B cell (primary cell): ENCODE measurements around the gene KCNA1. TPM values are rescaled to one million over a fixed set of nuclear protein-coding genes. Genes with fewer than 3 reads are reported as not detected.

Experiments
- ATAC-seq: fragments of 200-7000 bp; cut with Tn5 transposase; one replicate; pipeline ENCODE4 v1.10.0; 2021; ENCODE audit warnings: low read depth, mild to moderate bottlenecking, moderate number of reproducible peaks, moderate library complexity
- CTCF ChIA-PET: fragments of 350-600 bp; sonication (Branson Sonifier 250); formaldehyde crosslinking; loops from one replicate; lab custom pipeline; 2021; ENCODE audit warnings: antibody characterized with exemption, inconsistent platforms; lab: Charles Lee
- POLR2A ChIA-PET: fragments of 350-600 bp; sonication (Branson Sonifier 250); formaldehyde crosslinking; loops from one replicate; lab custom pipeline; 2021; ENCODE audit warnings: antibody characterized with exemption; lab: Charles Lee
- DNase-seq: peaks from one replicate; pipeline ENCODE4 v3.0.0; 2013
- H2AFZ ChIP-seq: 2 replicates; pipeline ENCODE4 v1.6.1; 2012; ENCODE audit warnings: mild to moderate bottlenecking, low read depth, low read length; ENCODE audit not compliant: insufficient read depth, poor library complexity, severe bottlenecking
- H3K27ac ChIP-seq, 2 donors: 1 replicate in 1 of 2; 2 replicates in 1 of 2; pipeline ENCODE4 v1.5.1; 2012 to 2013; ENCODE audit warnings: low read length in 2 of 2, mild to moderate bottlenecking in 2 of 2, moderate library complexity in 1 of 2
- H3K27me3 ChIP-seq, 4 experiments: fragments of 200-600 bp in 1 of 4; sonication (generic) in 1 of 4; replicated peaks in 1 of 4; 1 replicate in 2 of 4; 2 replicates in 2 of 4; pipeline versions ENCODE4 v1.6.1 to v1.7.0; 2013 to 2016; ENCODE audit warnings: low read length in 3 of 4, mild to moderate bottlenecking in 2 of 4, mixed read lengths in 1 of 4, moderate library complexity in 1 of 4; ENCODE audit not compliant: insufficient read depth in 4 of 4, control insufficient read depth in 3 of 4; ENCODE audit errors: control extremely low read depth in 1 of 4
- H3K36me3 ChIP-seq, 2 experiments: replicated peaks in 1 of 2; 1 replicate in 1 of 2; 2 replicates in 1 of 2; pipeline versions ENCODE4 v1.6.1 to v1.7.1; 2013; ENCODE audit warnings: low read length in 1 of 2; ENCODE audit not compliant: insufficient read depth in 2 of 2, control insufficient read depth in 1 of 2; ENCODE audit errors: control extremely low read depth in 1 of 2, extremely low read depth in 1 of 2
- H3K4me1 ChIP-seq, 2 donors: fragments of 200-600 bp in 1 of 2; sonication (generic) in 1 of 2; 1 replicate in 1 of 2; 2 replicates in 1 of 2; pipeline versions ENCODE4 v1.5.1 to v1.6.1; 2013 to 2017; ENCODE audit warnings: low read length in 2 of 2; ENCODE audit not compliant: control insufficient read depth in 2 of 2, insufficient read depth in 2 of 2
- H3K4me2 ChIP-seq: replicated peaks from 2 replicates; pipeline ENCODE3; 2012; ENCODE audit warnings: mild to moderate bottlenecking, low read depth, low read length; ENCODE audit not compliant: poor library complexity, severe bottlenecking
- H3K4me3 ChIP-seq, 5 experiments: fragments of 200-600 bp in 1 of 5; sonication (generic) in 1 of 5; 1 replicate in 3 of 5; 2 replicates in 2 of 5; pipeline versions ENCODE4 v1.5.1 to v1.7.0; 2011 to 2016; ENCODE audit warnings: low read length in 4 of 5, mild to moderate bottlenecking in 4 of 5, low read depth in 2 of 5, control low read depth in 1 of 5, moderate library complexity in 1 of 5; ENCODE audit not compliant: insufficient read depth in 1 of 5; ENCODE audit errors: control extremely low read depth in 1 of 5, extremely low read depth in 1 of 5
- H3K79me2 ChIP-seq: fragments of 200-600 bp; sonication (generic); one replicate; pipeline ENCODE4 v1.6.0; 2016; ENCODE audit warnings: low read length; ENCODE audit not compliant: control insufficient read depth, insufficient read depth
- H3K9ac ChIP-seq: fragments of 200-600 bp; sonication (generic); 2 replicates; pipeline ENCODE4 v1.6.1; 2017; ENCODE audit warnings: mild to moderate bottlenecking, low read length, moderate library complexity
- H3K9me3 ChIP-seq, 3 donors: one replicate each; pipeline versions ENCODE4 v1.6.1 to v1.7.1; 2013; ENCODE audit warnings: low read length in 2 of 3; ENCODE audit not compliant: control insufficient read depth in 2 of 3, insufficient read depth in 1 of 3; ENCODE audit errors: control extremely low read depth in 1 of 3
- H4K20me1 ChIP-seq: 2 replicates; pipeline ENCODE4 v1.6.0; 2012; ENCODE audit warnings: mild to moderate bottlenecking, low read length; ENCODE audit not compliant: insufficient read depth, control insufficient read depth, poor library complexity, severe bottlenecking
- H3K27ac Mint-ChIP-seq: one replicate; pipeline ENCODE4 v1.8.0; 2021; ENCODE audit warnings: mixed read lengths
- H3K27me3 Mint-ChIP-seq: one replicate; pipeline ENCODE4 v1.8.0; 2021; ENCODE audit warnings: mixed read lengths
- H3K4me1 Mint-ChIP-seq: one replicate; pipeline ENCODE4 v1.8.0; 2021; ENCODE audit warnings: mixed read lengths
- H3K4me3 Mint-ChIP-seq: one replicate; pipeline ENCODE4 v1.8.0; 2021; ENCODE audit warnings: mixed read lengths
- H3K9me3 Mint-ChIP-seq: one replicate; pipeline ENCODE4 v1.8.0; 2022; ENCODE audit warnings: mixed read lengths; ENCODE audit not compliant: insufficient read depth
- CTCF ChIP-seq: fragments of 200-600 bp; IDR thresholded peaks from one replicate; pipeline ENCODE4 v1.8.0; 2022; ENCODE audit warnings: antibody characterized with exemption, mild to moderate bottlenecking
- EZH2 ChIP-seq: IDR thresholded peaks from 2 replicates; pipeline ENCODE4 v1.6.1; 2012; ENCODE audit warnings: borderline replicate concordance, low read depth, mild to moderate bottlenecking, moderate library complexity, low read length; ENCODE audit not compliant: insufficient read depth, poor library complexity, severe bottlenecking
- WGBS: methylation state at CpG from one replicate; pipeline ENCODE4 v1.1.5; 2013; ENCODE audit warnings: missing lambda C conversion rate; ENCODE audit not compliant: insufficient coverage; 5-methylcytosine and 5-hydroxymethylcytosine counted together
- intact Hi-C: fragments of 100-400 bp; cut with micrococcal nuclease; formaldehyde crosslinking; loops from one replicate; pipeline ENCODE4 v1.10.0; 2022
- polyA plus RNA-seq: library from polyadenylated mRNA; depleted of rRNA; stranded (reverse); fragments of >200 nt; gene quantifications from 2 replicates; pipeline ENCODE4 v1.2.3, GENCODE V29; 2012
- total RNA-seq, 2 donors: library from RNA; stranded (reverse); fragments of 120-200 nt in 1 of 2; gene quantifications; 1 replicate in 1 of 2; 2 replicates in 1 of 2; pipeline versions ENCODE4 v1.2.3 to v1.2.4, GENCODE V29; 2013 to 2022

The KCNA1 gene
- total and polyA plus RNA-seq, 2 donors (not counting 1 experiment from before 2014, with no cell fraction given): not detected

GRCh38 chr12:4960030-4960429 is 50.3 kb downstream of the KCNA1 start:
- no peaks in the 10 kb centered on the region for H3K4me1 Mint-ChIP-seq
- Histone ChIP-seq H3K9ac (no peak overlapping the region), H3K4me3 (no peak overlapping the region), H3K9me3 (no peaks in the 10 kb centered on the region), H4K20me1 (no peaks in the 10 kb centered on the region), H2AFZ (no peak overlapping the region), H3K27me3 (peaks cover 0 to 20% (median 8%) of the 10 kb centered on the region in 4 experiments), H3K27ac (no peak overlapping the region), H3K4me2 (no peak overlapping the region), H3K36me3 (no peaks in the 10 kb centered on the region), H3K79me2 (no peaks in the 10 kb centered on the region), H3K4me1 (peaks cover under 1 to 1% of the 10 kb centered on the region in 2 donors)
- no peak overlapping the region for H3K4me3 Mint-ChIP-seq
- WGBS: 74% methylated on average over 13 of the region's 13 CpGs
- intact Hi-C loops: no loop called here
- ATAC-seq: no peak
- H3K27ac Mint-ChIP-seq: no peak overlapping the region
- H3K27me3 Mint-ChIP-seq: peaks cover 61% of the 10 kb centered on the region
- CTCF ChIA-PET: no interaction called here
- no peak for DNase-seq
- POLR2A ChIA-PET: no interaction called here
- TF ChIP-seq EZH2 (no peak), CTCF (no peak)
- H3K9me3 Mint-ChIP-seq: no peaks in the 10 kb centered on the region

GRCh38 chr12:4960547-4960946 is 50.8 kb downstream of the KCNA1 start:
- Histone ChIP-seq H2AFZ (no peak overlapping the region), H3K9ac (no peak overlapping the region), H4K20me1 (no peaks in the 10 kb centered on the region), H3K27ac (no peak overlapping the region), H3K79me2 (no peaks in the 10 kb centered on the region), H3K4me3 (no peak overlapping the region), H3K36me3 (no peaks in the 10 kb centered on the region), H3K9me3 (no peaks in the 10 kb centered on the region), H3K27me3 (peaks cover 0 to 20% (median 7%) of the 10 kb centered on the region in 4 experiments), H3K4me1 (no peaks in the 10 kb centered on the region), H3K4me2 (no peak overlapping the region)
- ATAC-seq (no peak), DNase-seq (no peak)
- POLR2A ChIA-PET: no interaction called here
- WGBS: 89% methylated on average over 4 of the region's 6 CpGs
- intact Hi-C loops: no loop called here
- H3K27me3 Mint-ChIP-seq: peaks cover 60% of the 10 kb centered on the region
- no peak overlapping the region for H3K27ac Mint-ChIP-seq
- H3K9me3 Mint-ChIP-seq: no peaks in the 10 kb centered on the region
- no peaks in the 10 kb centered on the region for H3K4me1 Mint-ChIP-seq
- no peak overlapping the region for H3K4me3 Mint-ChIP-seq
- TF ChIP-seq EZH2 (no peak), CTCF (no peak)
- CTCF ChIA-PET: no interaction called here
